Measurements from ENCODE around the gene BRSK2. TPM values are rescaled to one million over a fixed set of nuclear protein-coding genes. Genes with fewer than 3 reads are reported as not detected.
A peak's percentile ranks its signal among the peaks of the same experiment; 100 is the strongest.

BRSK2 gene
- total RNA-seq, 1 donor from 2014 or later, result 0.39 TPM

- no peak for DNase-seq (ENCODE audit: low read depth in 2 of 2)
These were observed 91.7 kb downstream of the BRSK2 start for GRCh38 chr11:1481483-1481825.

- no peak for DNase-seq (ENCODE audit: low read depth in 2 of 2)
These were observed 92.2 kb downstream of the BRSK2 start for GRCh38 chr11:1481861-1482441.

DNA sequence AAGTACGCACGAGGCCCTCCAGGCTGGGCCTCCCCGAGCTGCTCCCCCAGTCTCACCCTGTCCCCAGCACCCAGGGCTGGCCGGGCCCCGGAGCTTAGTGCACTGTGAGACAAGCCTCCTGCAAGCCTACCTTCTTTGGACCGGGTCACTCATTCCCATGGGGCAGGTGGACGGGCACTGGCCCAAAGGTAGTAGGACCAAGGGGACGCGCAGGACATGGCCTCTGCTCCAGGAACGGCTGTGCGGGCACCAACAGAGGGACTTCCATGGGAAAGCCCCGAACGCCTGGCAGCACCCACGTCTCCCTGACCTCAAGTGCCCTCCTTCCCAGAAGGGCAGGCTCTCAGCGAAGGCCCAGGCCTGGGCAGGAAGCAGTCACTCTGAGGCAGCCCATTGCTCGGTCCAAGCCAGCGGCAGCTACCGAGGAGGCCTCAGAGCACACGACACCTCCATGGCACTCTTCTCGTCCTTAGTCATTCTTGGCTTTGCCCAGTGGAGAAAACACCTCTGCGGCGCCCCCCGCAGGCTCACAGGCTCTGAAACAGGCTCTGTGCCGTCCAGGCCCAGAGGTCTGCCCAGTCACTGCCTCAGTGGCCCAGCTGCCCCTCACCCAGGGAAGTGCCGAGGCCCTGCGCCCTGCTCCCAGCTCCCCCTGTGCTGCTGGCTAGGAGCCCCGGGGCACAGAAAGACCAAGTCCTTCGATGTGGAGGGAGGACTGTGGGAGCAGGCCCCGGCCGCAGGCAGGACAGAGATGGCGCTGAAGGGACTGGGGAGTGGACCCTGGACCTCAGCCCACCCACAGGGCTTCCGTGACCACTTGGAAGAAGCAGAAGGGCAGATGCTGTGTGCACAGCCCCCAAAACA lies 93.1 kb downstream of the BRSK2 start:
- no peak for DNase-seq (ENCODE audit: low read depth in 2 of 2)

DNA sequence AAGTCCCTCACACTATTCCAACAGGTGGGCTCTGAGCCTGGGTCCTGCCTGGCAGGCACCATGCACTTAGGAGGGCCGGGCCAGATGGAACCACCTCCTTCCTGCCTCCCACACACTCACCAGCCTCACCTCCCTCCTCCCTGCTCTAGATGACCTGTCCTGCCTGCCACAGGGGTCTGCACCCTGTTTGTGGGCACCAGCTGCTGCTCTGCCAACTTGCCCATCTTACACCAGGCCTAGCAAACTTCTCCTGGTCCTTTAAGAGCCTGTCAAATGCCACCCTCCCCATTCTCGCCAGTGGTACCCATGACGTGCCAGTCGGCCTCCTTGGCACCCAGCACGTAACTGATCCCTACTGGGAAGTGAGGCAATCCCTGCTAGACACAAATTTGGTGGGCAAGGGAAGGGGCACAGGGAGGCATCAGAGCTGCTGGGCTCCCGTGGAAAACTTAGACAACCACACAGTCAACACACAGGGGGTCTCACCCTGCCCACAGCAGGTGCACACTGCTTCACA lies 93.8 kb downstream of the BRSK2 start:
- no peak for DNase-seq (ENCODE audit: low read depth in 2 of 2)

GRCh38 chr11:1484061-1484671 lies 94.4 kb downstream of the BRSK2 start:
- DNase-seq (ENCODE audit: low read depth in 2 of 2), result no peak

- DNase-seq (ENCODE audit: low read depth in 2 of 2), result no peak
These were observed 95.2 kb downstream of the BRSK2 start for GRCh38 chr11:1484695-1485503.

DNA sequence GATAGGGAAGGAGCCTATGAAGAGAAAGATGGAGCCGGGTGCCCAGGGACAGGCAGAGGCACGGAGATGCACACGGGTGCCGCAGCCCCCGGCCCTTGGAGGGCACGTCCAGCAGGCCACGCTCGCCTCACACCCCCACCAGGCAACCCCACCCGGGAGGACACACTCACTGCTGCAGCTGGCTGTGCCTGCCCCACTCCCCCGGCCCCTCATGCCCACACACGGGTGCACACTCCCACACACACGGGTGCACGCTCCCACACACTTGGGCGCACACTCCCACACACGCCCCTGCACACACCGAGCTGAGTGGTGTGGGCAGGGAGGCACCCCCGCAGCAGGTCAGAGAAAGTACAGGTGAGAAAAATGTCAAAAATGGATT lies 95.8 kb downstream of the BRSK2 start:
- DNase-seq (ENCODE audit: low read depth in 2 of 2), result no peak

DNA sequence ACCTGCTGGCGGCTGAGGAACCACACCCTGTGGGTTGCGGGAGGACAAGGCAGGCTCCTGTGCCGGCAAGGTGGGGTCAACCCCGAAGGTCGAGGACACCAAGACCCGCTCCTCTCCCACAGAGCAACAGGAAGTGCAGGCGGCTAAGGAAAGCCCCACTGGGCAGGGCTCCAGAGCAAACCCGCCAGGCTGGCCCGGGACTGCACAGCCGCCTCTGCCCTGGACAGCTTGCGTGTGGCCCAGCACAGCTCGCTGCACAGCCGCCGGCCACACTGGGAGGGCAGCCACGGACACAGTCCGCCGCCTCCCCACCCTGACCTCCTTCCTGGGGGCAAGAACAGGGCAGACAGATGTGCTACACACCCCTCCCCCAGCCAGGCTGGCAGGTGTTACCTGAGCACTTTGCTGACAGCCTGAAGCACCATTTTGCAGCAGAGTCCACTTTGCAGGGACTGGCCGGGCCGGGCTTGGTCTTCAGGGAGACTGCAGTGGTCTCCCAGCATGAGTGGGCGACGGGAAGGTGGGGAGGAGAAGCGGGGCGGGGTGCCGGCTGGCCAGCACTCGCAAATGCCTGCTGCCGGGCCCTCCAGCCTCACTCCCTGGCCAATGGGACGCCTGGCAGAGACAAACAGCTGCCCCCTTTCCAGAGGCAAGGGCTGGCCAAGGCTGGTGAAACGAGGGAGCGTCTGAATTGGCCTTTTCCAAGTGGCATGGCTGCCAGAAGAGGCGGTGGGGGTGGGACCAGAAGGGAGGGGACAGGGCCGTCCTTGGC lies 96.5 kb downstream of the BRSK2 start, which contains the start of gene MOB2:
Gene MOB2 (minus strand): TSS at position 726 of the 772 bp plus-strand sequence. CDS start 223 bp downstream, at position 503.
- peak; percentile 28 to 52 for DNase-seq (ENCODE audit: low read depth in 2 of 2)

DNA sequence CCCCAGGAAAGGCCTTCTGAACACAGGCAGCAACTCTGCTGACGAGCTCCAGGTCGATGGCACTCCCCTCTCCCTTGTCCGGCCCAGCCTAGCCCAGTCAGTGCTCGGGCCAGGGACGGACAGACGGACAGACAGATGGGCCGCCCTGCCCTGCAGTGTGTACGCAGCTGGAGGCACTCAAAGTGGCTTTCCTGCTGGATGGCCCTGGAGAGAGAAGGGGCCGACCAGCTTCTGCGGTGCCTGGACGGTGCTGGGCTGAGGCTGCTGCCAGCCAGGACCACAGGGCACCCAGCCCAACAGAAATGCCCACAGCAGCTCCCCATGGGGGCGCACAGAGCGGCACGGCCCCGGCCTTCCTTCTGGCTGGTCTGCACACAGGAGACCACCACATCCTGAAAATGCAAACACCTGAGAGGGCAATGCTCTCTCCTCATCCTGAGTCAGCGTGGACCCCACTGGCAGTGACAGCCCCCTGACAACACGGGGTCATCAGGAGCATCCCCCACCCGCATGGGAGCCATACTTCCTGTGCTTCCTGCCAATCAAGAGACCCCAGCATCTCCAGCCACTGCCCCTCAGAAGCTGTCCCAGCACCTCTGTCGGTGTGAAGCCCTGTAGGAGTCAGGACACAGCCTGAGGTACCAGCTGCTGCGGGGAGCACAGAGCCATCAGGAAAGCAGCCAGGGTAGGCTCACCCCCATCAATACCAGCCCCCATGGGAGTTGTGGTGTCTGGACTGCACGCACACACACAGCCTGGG lies 97.5 kb downstream of the BRSK2 start:
- DNase-seq (ENCODE audit: low read depth in 2 of 2), result no peak

GRCh38 chr11:1487851-1488574 lies 98.3 kb downstream of the BRSK2 start:
- no peak for DNase-seq (ENCODE audit: low read depth in 2 of 2)

GRCh38 chr11:1488575-1489180 lies 98.9 kb downstream of the BRSK2 start:
- DNase-seq (ENCODE audit: low read depth in 2 of 2), result no peak

DNA sequence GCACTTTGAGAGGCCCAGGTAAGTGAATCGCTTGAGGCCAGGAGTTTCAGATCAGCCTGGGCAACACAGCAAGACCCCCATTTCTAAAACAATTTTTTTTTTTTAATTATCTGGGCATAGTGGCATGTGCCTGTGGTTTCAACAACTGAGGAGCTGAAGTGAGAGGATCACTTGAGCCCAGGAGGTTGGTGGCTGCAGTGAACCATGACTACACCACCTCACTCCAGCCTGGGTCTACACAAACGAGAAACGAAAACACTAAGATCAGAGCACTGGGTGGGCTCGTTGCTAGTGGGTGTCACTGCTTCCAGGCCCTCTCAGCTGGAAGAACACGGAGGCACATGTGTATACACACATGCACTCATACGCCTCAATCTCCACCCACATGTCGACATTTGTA lies 100.9 kb downstream of the BRSK2 start:
- DNase-seq (ENCODE audit: low read depth in 2 of 2), result no peak

GRCh38 chr11:1491379-1491778 lies 101.6 kb downstream of the BRSK2 start:
- DNase-seq (ENCODE audit: low read depth in 2 of 2), result no peak

- no peak for DNase-seq (ENCODE audit: low read depth in 2 of 2)
These were observed 104.0 kb downstream of the BRSK2 start for GRCh38 chr11:1493650-1494244.

GRCh38 chr11:1494650-1495049 lies 104.9 kb downstream of the BRSK2 start:
- DNase-seq (ENCODE audit: low read depth in 2 of 2), result no peak

DNA sequence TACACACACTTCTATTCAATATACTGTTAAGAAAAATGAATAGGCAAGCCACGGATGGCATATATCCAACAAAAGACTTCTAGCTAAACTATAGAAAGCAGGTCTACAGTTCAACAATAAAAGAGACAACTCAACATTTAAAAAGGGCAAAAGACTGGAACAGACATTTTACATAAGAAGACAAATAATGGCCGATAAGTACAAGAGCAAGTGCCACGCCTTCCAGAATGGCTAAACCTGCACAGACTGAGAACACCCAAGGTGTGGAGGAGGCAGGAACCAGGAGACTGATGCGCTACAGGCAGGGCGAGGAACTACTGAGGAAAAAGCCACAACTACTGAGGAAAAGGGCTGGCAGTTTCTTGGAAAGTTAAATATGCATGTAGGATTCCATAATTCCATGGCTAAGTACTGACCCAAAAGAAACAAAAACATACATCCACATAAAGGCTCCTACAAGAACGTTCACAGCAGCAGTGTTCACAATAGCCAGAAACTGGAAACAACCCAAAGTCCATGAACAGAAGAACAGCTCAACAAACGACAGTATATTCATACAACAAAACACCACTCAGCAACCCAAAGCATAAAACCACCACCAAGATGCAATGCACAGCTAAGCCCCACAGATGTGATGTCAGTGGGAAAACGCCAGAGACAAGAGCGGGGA lies 106.5 kb downstream of the BRSK2 start:
- DNase-seq (ENCODE audit: low read depth in 2 of 2), result no peak

DNA sequence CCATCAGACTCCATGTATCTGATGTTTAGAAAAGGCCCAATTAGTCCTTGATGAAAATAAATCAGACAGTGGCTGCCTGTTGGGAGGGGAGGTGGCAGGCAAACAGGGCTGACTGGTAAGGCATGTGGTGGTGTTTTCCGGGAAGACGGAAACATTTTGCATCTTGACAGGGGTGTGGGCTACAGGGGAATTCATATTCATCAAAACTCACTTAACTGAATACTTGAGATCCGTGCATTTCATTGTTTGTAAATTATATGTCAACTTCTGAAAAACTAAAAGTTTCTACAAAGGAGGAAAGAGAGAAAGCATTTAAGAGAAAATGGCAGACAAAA lies 107.0 kb downstream of the BRSK2 start:
- no peak for DNase-seq (ENCODE audit: low read depth in 2 of 2)

GRCh38 chr11:1497600-1497999 lies 107.9 kb downstream of the BRSK2 start:
- DNase-seq (ENCODE audit: low read depth in 2 of 2), result no peak

Measured in dermis microvascular lymphatic vessel endothelial cell (primary cell).